ENCODE measurements around the gene PSMD14. TPM values are rescaled to one million over a fixed set of nuclear protein-coding genes. Genes with fewer than 3 reads are reported as not detected.

PSMD14 gene
- total and polyA plus RNA-seq, 2 experiments from 2014 or later, result 70.2 to 71.0 TPM

GRCh38 chr2:161316701-161317100 lies 8.5 kb downstream of the PSMD14 start:
- Histone ChIP-seq H3K36me3 (replicated peaks; ENCODE audit: insufficient read depth, low read depth) (no peaks in the 10 kb centered on the region), H3K4me3 (no peak overlapping the region), H3K79me2 (peaks cover 73% of the 10 kb centered on the region), H4K20me1 (ENCODE audit: insufficient read depth, poor library complexity, severe bottlenecking) (peaks cover 13% of the 10 kb centered on the region), H3K4me1 (ENCODE audit: insufficient read depth) (peaks cover 4% of the 10 kb centered on the region), H3K9me3 (ENCODE audit: low read depth) (no peaks in the 10 kb centered on the region), H3K27ac (no peak overlapping the region), H3K27me3 (no peaks in the 10 kb centered on the region), H3K9me2 (replicated peaks; ENCODE audit: insufficient read depth) (no peaks in the 10 kb centered on the region), H2AFZ (no peak overlapping the region), H3K4me2 (no peak overlapping the region)
- no peak for DNase-seq (ENCODE audit: low spot score)
- TF ChIP-seq EZH2 (IDR thresholded peaks at IDR 0.05; ENCODE audit: borderline replicate concordance), result no peak
- TF ChIP-seq EZH2phosphoT487 (IDR thresholded peaks at IDR 0.05; ENCODE audit: low read depth, severe bottlenecking, unreplicated experiment), result no peak

GRCh38 chr2:161321944-161322648 lies 13.9 kb downstream of the PSMD14 start:
- Histone ChIP-seq H3K36me3 (replicated peaks; ENCODE audit: insufficient read depth, low read depth) (no peaks in the 10 kb centered on the region), H3K27me3 (no peaks in the 10 kb centered on the region), H4K20me1 (ENCODE audit: insufficient read depth, poor library complexity, severe bottlenecking) (peaks cover 5% of the 10 kb centered on the region), H3K4me1 (ENCODE audit: insufficient read depth) (peaks cover 4% of the 10 kb centered on the region), H2AFZ (no peak overlapping the region), H3K9me3 (ENCODE audit: low read depth) (no peaks in the 10 kb centered on the region), H3K9me2 (replicated peaks; ENCODE audit: insufficient read depth) (no peaks in the 10 kb centered on the region), H3K79me2 (peaks cover 34% of the 10 kb centered on the region), H3K27ac (no peak overlapping the region), H3K4me2 (no peak overlapping the region), H3K4me3 (no peak overlapping the region)
- TF ChIP-seq EZH2 (IDR thresholded peaks at IDR 0.05; ENCODE audit: borderline replicate concordance) (no peak), CTCF (IDR thresholded peaks at IDR 0.05; ENCODE audit: poor library complexity) (no peak), EZH2phosphoT487 (IDR thresholded peaks at IDR 0.05; ENCODE audit: low read depth, severe bottlenecking, unreplicated experiment) (no peak)
- DNase-seq (ENCODE audit: low spot score), result no peak
- WGBS (ENCODE audit: low lambda C conversion rate, missing lambda C conversion rate), result 95% methylated on average over 6 of the region's 6 CpGs

GRCh38 chr2:161324876-161325275 lies 16.7 kb downstream of the PSMD14 start:
- TF ChIP-seq EZH2phosphoT487 (IDR thresholded peaks at IDR 0.05; ENCODE audit: low read depth, severe bottlenecking, unreplicated experiment) (no peak), EZH2 (IDR thresholded peaks at IDR 0.05; ENCODE audit: borderline replicate concordance) (no peak), CTCF (IDR thresholded peaks at IDR 0.05; ENCODE audit: poor library complexity) (no peak)
- no peaks in the 10 kb centered on the region for H4K20me1 ChIP-seq (ENCODE audit: insufficient read depth, poor library complexity, severe bottlenecking)
- no peaks in the 10 kb centered on the region for H3K27me3 ChIP-seq
- H3K36me3 ChIP-seq (replicated peaks; ENCODE audit: insufficient read depth, low read depth), result no peaks in the 10 kb centered on the region
- H3K4me2 ChIP-seq, result no peak overlapping the region
- no peak overlapping the region for H3K27ac ChIP-seq
- peaks cover 27% of the 10 kb centered on the region for H3K79me2 ChIP-seq
- H3K4me3 ChIP-seq, result no peak overlapping the region
- no peak overlapping the region for H2AFZ ChIP-seq
- H3K9me3 ChIP-seq (ENCODE audit: low read depth), result no peaks in the 10 kb centered on the region
- no peaks in the 10 kb centered on the region for H3K4me1 ChIP-seq (ENCODE audit: insufficient read depth)
- no peak for DNase-seq (ENCODE audit: low spot score)
- no peaks in the 10 kb centered on the region for H3K9me2 ChIP-seq (replicated peaks; ENCODE audit: insufficient read depth)

- H3K4me2 ChIP-seq, result no peak overlapping the region
- no peaks in the 10 kb centered on the region for H3K27me3 ChIP-seq
- H4K20me1 ChIP-seq (ENCODE audit: insufficient read depth, poor library complexity, severe bottlenecking), result no peaks in the 10 kb centered on the region
- WGBS (ENCODE audit: low lambda C conversion rate, missing lambda C conversion rate), result 89% methylated on average over 1 of the region's 1 CpG
- no peaks in the 10 kb centered on the region for H3K4me1 ChIP-seq (ENCODE audit: insufficient read depth)
- H3K9me2 ChIP-seq (replicated peaks; ENCODE audit: insufficient read depth), result no peaks in the 10 kb centered on the region
- TF ChIP-seq CTCF (IDR thresholded peaks at IDR 0.05; ENCODE audit: poor library complexity) (no peak), EZH2phosphoT487 (IDR thresholded peaks at IDR 0.05; ENCODE audit: low read depth, severe bottlenecking, unreplicated experiment) (no peak), EZH2 (IDR thresholded peaks at IDR 0.05; ENCODE audit: borderline replicate concordance) (no peak)
- H3K79me2 ChIP-seq, result peaks cover 16% of the 10 kb centered on the region
- no peak overlapping the region for H3K27ac ChIP-seq
- H3K9me3 ChIP-seq (ENCODE audit: low read depth), result no peaks in the 10 kb centered on the region
- no peak for DNase-seq (ENCODE audit: low spot score)
- no peak overlapping the region for H3K4me3 ChIP-seq
- H3K36me3 ChIP-seq (replicated peaks; ENCODE audit: insufficient read depth, low read depth), result no peaks in the 10 kb centered on the region
- no peak overlapping the region for H2AFZ ChIP-seq
These were observed 19.4 kb downstream of the PSMD14 start for GRCh38 chr2:161327582-161327981.
